Stimulated activated CD4-positive, alpha-beta T cell treated with anti-CD3 and anti-CD28 coated beads, Interleukin-1b, Interleukin-23, amount 100 ng/mL, for 1 hour (primary cell): ENCODE measurements around the gene NKD2.
"Not testable (repeated sequence)": the region's sequence is repeated elsewhere in the genome, so short reads cannot be mapped to it uniquely, and the experiment has no call there.

Source experiments
- DNase-seq, 2 donors: peaks; one replicate each; pipeline ENCODE4 v3.0.0-alpha.2; 2020; ENCODE audit warnings: low read depth in 2 of 2

Gene NKD2

DNA sequence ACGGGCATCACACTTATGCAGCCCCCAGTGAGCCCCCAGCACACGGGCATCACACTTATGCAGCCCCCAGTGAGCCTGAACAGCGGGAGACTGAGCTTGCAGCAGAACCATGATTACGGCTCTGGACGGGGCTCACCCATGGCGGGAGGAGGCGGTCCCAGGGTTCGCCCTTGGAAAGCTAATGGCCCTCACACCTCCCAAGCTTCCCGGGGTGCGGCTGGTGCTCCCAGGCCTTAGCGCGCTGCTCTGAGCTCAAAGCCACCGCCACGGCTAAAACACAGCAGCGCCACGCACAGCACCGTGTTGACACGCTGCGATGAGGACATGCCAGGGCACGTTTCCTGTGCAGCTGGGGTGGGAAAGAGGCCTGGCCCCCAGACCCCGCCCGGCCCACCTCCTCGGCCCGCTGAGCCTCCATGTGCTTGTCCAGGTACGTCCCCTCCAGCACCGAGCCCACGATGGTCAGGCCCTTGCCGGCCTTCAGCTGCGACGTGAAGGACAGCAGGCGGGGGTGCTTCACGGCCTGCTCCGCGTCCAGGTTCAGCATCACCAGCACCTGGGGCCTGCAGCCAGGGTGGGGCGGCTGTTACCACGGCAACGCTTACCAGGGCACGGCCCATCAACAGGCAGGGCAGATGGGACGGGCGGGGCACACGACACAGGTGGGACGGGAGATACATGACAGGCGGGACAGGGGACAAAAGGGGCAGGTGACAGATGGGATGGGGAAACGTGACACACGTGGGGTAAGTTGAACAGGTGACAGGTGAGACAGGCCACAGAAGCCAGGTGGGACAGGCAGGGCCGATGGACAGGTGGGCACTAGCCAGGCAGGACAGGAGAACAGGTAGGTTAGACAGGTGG is 64.9 kb downstream of the NKD2 start:
- no peak for DNase-seq

DNA sequence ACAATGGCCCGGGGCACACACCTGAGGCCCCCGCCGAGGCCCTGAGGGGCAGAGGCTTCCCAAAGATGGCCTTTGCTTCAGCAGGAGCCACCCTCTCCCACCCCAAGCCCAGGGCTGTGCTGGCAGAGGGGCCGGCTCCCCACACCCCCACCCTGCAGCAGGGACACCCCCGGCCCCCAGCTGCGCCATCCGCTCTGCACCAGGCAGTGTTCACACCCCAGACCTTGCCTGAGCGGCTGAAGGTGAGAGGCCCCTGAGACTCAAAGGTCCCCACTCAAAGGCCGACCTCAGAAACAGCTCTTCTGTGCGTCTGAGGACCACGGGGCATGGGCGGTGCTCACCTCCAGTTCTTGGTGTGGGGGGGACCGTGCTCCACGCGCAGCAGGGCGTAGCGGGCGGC is 65.6 kb downstream of the NKD2 start:
- no peak for DNase-seq

DNA sequence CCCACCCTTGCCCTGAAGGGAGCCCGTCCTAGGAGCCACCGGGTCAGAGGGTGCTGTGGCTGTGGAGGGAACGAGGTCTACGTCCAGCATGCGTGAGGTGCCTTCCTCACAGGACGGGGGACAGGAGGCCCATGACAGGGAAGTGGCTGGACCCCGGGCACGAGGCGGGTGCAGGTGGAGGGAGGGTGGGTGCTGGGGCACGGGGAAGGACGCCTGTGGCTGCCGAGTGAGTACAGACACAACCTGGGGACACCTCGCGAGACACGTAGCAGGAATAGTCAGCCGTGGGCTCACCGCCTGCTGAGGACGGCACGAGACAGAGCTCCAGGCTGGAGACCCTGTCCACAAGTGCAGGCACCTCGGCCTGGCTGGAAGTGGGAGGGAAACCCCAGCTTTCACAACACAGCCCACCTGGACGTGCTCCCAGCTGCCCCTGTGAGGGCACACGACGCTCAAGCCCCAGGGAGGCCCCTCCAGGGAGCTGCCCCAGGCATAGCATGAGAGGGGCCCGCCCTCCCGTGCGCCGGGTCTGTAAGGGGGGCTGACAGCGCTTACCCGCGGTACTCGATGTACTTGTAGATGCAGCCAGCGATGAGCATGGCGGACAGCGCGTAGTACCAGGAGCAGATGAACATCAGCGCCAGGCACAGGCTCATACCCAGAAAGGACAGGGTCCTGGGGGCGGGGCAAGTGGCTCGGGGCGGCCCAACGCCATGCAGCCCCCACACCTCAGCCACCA is 66.4 kb downstream of the NKD2 start:
- no peak for DNase-seq

DNA sequence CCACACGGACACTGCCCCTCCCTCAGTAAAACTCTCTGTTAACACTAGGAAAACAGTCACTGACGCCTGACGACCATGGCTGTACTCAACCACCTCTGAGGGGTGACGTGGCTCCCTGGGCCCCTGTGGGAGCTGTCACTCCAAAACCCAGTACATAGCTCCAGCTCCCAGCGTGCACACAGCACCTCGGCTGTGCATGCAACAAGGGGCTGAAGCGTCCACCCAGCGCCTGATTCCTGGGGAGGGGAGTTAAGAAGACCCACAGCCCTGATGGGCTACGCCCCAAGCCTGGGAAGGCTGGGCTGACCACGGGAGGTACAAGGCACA is 66.9 kb downstream of the NKD2 start:
- no peak for DNase-seq

DNA sequence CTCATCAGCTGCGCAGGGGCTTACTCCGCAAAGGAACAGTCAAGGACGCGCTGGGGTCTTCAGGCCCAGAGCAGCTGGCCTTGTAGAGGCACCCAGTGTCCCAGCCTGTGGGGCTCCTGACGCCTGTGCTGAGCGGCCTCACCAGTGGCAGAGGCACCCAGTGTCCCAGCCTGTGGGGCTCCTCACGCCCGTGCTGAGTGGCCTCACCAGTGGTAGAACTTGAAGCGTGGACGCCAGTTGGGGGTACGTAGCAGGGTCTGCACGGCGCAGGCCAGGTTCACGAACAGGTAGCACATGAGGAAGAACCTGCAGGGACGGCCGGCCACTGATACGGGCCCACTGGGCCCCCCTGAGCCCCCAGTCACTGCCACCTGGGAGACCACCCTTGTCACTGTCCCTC is 67.3 kb downstream of the NKD2 start:
- no peak for DNase-seq

DNA sequence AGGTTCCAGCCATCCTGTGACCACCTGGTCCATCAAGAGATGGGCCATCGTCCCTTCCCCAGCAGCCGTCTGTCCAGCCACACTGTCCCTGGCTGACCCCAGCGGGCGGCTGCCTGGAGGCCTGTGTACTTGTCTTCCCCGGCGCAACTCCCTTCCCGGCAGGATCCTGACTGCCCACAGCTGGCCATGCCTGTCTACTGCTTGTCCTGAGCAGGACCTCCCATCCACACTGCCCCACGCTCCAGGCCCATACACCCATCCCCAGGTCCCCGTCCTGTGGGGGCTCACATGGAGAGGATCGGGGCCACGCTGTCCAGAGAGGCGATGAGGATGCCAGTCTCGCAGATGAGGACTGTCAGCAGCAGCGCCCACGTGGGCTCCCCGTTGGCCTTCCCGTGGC is 67.8 kb downstream of the NKD2 start:
- DNase-seq = no peak

DNA sequence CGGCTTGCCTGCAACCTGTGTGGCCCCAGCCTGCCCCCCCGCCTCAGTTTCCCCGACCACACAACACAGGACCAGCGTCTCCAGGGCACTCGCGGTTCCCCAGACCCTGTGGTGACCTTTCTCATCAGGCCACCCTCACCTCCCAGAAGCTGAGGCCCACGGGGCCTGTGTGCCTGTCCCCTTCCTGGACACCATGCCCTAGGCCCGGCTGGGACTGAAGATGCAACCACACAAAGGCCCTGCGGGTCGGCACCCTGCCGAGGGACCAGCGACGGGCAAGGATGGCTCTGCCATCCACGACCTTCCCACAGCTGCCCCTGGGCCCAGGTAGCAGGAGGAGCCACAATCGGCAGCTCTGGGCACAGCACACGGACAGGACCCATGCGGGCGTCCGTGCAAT is 68.4 kb downstream of the NKD2 start:
- no peak for DNase-seq

DNA sequence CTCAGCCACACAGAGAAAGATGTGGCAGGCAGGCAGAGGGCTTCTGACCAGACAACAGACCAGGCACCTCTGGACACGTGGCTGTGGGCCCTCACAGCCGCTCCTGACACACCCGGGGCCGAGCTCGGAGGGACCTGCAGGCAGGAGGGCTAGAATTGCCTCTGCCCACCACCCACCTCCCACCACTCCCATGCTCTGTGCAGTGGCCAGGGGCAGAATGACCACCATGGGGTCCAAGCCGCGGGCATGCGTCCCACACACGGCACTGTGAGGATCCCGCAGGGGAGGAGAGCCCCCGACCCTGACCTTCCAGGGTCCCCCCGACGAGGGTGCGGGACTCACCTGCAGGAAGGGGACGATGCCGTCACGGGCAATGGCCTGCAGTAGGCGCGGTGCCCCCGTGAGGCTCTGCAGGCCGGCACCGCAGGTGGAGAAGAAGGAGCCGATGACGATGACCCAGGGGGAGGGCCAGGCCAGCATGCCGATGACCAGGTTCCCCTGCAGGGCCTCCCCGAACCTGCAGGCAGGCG is 69.0 kb downstream of the NKD2 start:
- DNase-seq = no peak

DNA sequence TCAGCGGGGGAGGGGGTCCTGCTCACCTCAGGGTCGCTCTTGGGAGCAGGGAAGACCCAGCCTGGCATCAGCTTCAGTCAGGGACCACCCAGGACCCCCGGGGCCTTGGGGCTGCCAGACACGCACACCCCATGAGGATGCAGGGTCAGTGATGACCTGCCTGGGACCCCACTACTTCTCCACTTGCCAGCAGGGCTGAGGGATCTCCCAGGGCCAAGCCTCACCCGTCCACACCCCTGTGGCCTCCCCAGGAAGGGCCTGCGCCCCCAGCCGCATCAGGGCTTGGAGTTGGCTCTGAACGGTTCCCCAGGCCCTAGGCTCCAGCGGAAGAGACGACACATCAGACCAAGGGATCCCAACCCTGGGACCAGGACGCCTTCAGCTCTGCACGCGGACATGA is 69.6 kb downstream of the NKD2 start:
- DNase-seq = no peak

DNA sequence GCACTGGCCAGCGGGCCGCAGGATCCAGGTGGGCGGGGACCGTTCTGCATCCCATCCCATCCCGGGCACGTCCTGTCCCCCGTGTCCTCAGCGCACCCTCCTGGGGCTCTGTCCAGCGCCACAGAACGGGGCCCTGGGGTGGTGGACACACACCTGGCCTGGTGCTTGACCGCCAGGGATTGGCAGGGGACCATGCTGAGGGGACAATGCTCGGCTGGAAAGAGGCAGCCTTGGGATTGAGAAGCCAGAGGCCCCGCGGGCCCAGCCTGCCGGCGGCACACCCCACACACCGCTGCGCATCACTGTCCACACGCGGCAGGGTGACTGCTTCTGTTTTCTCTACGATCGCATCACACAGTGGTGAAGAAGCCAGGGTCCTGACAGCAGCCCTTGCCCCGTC is 70.2 kb downstream of the NKD2 start:
- DNase-seq = no peak

DNA sequence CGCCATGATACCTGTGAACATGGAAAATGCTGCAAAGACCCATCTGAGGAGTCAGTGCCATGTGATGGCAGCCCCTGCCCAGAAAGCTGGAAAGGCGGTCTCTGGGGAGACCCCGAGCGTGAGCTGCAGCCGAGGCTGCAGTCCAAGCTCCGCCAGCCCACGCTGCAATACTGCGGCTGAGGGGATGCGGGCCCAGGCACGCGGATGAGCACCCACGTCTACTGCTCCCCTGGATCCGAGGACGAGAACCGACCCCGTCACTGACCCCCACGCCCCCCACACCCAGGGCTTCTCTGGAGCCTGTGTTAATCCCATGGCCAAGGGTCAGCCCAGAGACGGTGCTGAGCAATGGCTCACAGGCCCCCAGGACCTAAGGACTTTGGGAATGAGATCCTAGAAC is 70.9 kb downstream of the NKD2 start:
- no peak for DNase-seq

DNA sequence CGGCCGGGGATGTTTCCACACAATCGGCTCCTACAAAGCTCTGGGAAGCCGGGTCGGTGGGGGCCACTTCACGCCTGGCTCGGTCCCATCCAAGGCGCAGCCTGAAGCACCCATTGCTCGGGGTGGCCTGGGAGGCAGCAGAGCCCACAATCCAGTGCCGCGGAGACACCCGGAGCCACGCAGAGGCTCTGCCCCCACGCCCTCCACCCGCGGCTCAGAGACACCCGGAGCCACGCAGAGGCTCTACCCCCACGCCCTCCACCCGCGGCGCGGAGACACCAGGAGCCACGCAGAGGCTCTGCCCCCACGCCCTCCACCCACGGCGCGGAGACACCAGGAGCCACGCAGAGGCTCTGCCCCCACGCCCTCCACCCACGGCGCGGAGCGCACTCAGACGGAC is 71.4 kb downstream of the NKD2 start:
- no peak for DNase-seq

DNA sequence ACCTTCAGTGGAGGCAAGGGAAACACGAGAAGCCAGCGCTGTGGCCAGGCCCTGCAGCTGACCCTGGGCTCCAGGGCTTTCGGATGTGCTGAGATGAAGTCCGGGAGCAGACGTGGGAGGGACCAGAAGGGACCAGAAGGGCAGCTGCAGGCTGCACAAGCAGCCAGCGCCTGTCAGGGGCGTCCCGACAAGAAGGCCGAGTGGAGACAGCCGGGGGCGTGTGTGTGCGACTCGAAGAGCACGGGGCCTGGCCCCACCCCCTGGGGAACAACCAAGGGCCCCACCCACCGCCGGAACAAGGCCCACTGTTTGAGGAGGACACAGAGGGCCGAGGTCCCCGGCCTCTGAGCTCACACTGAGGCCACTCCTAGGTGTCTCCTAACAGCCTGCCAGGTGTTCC is 71.8 kb downstream of the NKD2 start:
- no peak for DNase-seq

DNA sequence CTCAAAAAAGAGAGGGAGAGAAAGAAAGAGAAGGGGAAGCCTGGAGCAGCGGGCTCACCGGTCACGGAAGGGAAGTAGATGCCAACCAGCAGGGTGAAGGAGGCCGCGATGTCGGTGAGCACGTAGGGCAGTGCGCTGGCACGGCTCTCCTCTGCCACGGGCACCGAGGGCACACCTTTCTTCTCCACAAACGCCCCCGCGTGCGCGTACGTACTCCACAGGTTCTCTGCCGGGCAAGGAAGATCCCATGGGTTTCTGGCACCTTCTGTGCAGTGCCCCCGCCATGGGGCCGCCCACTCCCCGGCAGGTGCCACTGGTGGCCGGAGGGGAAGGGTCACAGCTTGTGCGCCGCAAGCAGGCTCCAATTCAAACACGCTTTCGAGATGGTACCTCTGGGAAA is 72.9 kb downstream of the NKD2 start:
- DNase-seq = no peak

DNA sequence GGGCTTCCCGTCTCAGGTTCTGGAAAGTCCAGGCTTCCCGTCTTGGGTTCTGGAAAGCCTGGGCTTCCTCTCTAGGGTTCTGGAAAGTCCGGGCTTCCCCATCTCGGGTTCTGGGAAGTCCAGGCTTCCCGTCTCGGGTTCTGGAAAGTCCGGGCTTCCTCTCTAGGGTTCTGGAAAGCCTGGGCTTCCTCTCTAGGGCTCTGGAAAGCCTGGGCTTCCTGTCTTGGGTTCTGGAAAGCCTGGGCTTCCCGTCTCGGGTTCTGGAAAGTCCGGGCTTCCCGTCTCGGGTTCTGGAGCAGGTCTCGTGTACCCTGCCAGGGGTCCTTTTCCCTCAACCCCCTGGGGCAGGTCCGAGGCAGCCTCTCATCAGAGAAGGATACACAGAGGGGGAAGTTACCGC is 74.4 kb downstream of the NKD2 start:
- DNase-seq = not testable (repeated sequence)

DNA sequence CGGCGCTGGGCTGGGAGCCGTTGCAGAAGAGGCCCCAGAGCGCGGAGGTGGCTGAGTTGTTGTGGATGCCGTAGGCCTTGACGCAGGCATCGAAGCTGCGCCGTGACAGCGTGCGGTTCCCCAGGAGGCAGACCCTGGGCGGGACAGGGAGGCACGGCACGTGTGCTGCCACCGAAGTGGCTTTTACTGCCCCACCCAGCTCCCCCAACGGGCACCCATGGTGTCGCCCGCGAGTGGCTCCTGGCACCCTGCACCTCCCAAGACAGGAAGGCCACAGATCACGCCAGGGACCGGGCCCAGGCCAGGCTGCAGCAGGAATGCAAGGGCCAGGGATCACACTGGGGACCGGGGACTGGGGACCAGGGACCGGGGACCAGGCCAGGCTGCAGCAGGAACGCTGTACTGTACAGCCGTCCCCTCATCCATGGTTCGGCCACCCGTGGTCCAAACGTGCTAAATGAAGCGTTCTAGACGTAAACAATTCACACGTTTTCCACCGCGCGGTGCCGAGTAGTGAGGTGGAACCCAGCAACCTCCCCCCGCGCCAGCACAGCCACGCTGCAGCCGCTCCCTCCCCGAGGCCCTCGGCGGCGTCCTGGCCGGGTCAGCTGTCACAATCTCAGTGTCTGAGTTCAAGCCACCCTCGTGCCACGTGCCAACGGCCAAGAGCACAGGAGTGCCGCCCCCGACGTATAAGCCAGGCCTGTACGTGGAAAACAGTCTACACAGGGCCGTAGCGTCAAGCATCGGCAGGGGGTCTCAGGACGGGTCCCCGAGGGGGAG is 75.4 kb downstream of the NKD2 start:
- DNase-seq = no peak

DNA sequence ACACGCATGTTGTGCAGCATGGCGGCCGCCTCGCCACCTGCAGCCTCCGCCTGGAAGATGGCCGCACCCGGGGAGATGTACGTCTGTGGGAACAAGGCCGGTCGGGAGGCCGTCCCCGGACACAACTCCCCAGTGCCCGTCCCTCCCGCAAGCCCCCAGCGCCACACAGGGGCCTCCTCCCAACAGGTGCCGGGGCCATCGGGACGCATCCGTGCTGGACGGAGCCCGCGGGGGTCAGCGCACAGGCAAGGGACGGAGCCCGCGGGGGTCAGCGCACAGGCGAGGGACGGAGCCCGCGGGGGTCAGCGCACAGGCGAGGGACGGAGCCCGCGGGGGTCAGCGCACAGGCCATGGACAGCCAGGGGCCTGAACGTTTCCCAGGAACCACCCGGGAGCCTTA is 76.8 kb downstream of the NKD2 start:
- DNase-seq = no peak

DNA sequence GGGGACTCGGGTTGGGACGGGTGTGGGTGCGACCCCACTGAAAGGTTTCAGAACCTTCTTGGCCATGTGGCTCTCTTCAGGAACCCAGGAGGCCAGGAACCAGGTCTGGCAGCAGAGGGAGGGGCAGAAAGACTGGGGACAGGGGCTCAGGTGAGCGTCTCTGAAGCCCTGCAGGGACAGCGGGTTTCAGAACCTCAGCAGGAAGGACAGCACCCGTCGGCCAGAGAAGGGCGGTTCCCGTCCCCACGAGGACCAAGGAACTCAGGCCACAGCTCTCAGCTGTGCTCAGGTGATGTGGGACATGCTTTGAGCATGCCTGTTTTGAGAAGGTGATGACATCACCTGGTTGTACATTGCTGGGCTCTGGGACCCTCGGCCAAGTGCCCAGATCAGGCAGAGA is 77.5 kb downstream of the NKD2 start:
- no peak for DNase-seq

DNA sequence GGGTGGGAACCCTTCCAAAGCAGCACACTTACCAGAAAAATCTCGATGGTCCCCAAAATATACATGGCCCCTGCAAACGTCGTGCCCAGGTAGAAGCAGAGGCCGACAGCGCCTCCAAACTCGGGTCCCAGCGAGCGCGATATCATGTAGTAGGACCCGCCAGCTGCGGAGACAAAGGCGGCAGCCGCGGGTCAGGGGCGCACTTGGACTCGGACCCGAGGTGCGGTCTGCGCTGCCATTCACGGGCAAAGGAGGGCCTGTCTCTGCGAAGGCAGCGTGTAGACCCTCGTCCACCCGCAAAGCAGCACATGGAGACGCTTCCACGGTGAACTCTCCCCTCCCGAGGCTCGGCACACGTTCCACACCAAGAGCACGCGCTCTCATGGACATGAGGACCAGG is 78.3 kb downstream of the NKD2 start:
- no peak for DNase-seq

DNA sequence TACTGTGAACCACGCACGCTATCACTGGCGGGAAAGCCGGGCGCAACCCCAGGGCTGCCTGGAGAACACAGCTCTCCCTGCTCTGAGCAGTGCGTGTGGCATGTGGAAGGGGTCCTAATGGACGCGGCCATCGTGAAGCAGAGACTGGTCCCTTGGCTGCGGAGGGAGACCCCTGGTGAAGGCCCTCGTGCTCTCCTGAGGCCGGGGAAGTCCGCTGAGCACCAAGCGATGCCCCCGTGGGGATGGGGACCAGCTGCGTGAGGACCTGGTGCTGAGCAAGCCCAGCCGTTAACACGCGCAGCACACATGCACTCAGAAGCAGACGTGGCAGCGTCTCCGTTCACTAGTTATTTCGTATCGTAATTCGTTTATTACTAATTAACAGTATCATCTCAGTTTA is 78.8 kb downstream of the NKD2 start:
- DNase-seq = no peak

DNA sequence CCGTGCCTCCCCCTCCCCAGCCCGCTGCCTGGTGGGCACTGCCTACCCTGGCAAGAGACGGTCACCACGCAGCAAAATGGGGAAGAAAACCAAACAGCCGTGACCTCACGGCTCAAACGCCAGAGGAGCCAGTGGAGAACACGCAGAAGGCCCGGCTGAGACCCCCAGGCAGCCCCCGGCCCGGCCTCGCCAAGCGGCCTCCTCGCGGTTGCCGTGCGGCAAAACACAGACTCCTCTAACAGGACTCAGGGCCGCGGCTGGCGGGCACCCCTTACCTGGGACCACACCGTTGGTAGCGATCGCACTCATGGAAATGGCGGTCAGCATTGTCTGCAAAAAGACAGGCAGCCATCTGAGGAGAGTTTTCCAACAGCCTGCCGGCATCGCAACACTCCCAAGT is 79.4 kb downstream of the NKD2 start:
- no peak for DNase-seq
